ENCODE results near the gene PTTG1IP2.

PTTG1IP2 gene

GRCh38 chr7:90483251-90483650 is 13.8 kb downstream of the PTTG1IP2 start:
- no peak for DNase-seq (ENCODE audit: low read depth)

GRCh38 chr7:90484706-90485105 is 15.3 kb downstream of the PTTG1IP2 start:
- DNase-seq (ENCODE audit: low read depth): no peak

- no peak for DNase-seq (ENCODE audit: low read depth)
Measured at GRCh38 chr7:90485734-90486316, 16.4 kb downstream of the PTTG1IP2 start.

GRCh38 chr7:90487808-90488207 is 18.4 kb downstream of the PTTG1IP2 start:
- no peak for DNase-seq (ENCODE audit: low read depth)

GRCh38 chr7:90488220-90488619 is 18.8 kb downstream of the PTTG1IP2 start:
- no peak for DNase-seq (ENCODE audit: low read depth)

GRCh38 chr7:90492250-90492649 is 22.8 kb downstream of the PTTG1IP2 start:
- no peak for DNase-seq (ENCODE audit: low read depth)

GRCh38 chr7:90495241-90495640 is 25.8 kb downstream of the PTTG1IP2 start:
- DNase-seq (ENCODE audit: low read depth): no peak

- no peak for DNase-seq (ENCODE audit: low read depth)
Measured at GRCh38 chr7:90502539-90502938, 33.1 kb downstream of the PTTG1IP2 start.

- no peak for DNase-seq (ENCODE audit: low read depth)
Measured at GRCh38 chr7:90503367-90503766, 33.9 kb downstream of the PTTG1IP2 start.

- DNase-seq (ENCODE audit: low read depth): no peak
Measured at GRCh38 chr7:90507692-90508091, 38.3 kb downstream of the PTTG1IP2 start.

GRCh38 chr7:90511776-90512175 is 42.3 kb downstream of the PTTG1IP2 start:
- no peak for DNase-seq (ENCODE audit: low read depth)

- no peak for DNase-seq (ENCODE audit: low read depth)
Measured at GRCh38 chr7:90512821-90513254, 43.4 kb downstream of the PTTG1IP2 start.

GRCh38 chr7:90516257-90516656 is 46.8 kb downstream of the PTTG1IP2 start:
- DNase-seq (ENCODE audit: low read depth): no peak

- no peak for DNase-seq (ENCODE audit: low read depth)
Measured at GRCh38 chr7:90518630-90519029, 49.2 kb downstream of the PTTG1IP2 start.

GRCh38 chr7:90520484-90520883 is 51.0 kb downstream of the PTTG1IP2 start:
- no peak for DNase-seq (ENCODE audit: low read depth)

GRCh38 chr7:90530263-90530662 is 60.8 kb downstream of the PTTG1IP2 start:
- no peak for DNase-seq (ENCODE audit: low read depth)

GRCh38 chr7:90532231-90532929 is 62.9 kb downstream of the PTTG1IP2 start:
- DNase-seq (ENCODE audit: low read depth): no peak

GRCh38 chr7:90536449-90536848 is 67.0 kb downstream of the PTTG1IP2 start:
- DNase-seq (ENCODE audit: low read depth): no peak

- DNase-seq (ENCODE audit: low read depth): no peak
Measured at GRCh38 chr7:90538405-90538804, 69.0 kb downstream of the PTTG1IP2 start.

- no peak for DNase-seq (ENCODE audit: low read depth)
Measured at GRCh38 chr7:90540406-90540805, 71.0 kb downstream of the PTTG1IP2 start.

GRCh38 chr7:90551036-90551435 is 81.6 kb downstream of the PTTG1IP2 start:
- no peak for DNase-seq (ENCODE audit: low read depth)

- DNase-seq (ENCODE audit: low read depth): no peak
Measured at GRCh38 chr7:90552521-90552920, 83.1 kb downstream of the PTTG1IP2 start.

- DNase-seq (ENCODE audit: low read depth): no peak
Measured at GRCh38 chr7:90560730-90561129, 91.3 kb downstream of the PTTG1IP2 start.

Data from activated T-helper 1 cell treated with Interleukin-2 at 50 U/mL for 16 hours (primary cell).